B cell (primary cell): Measurements from ENCODE around the gene ABCC9. TPM values are rescaled to one million over a fixed set of nuclear protein-coding genes. Genes with fewer than 3 reads are reported as not detected.

ENCODE experiments used
- ATAC-seq: fragments of 200-7000 bp; cut with Tn5 transposase; one replicate; pipeline ENCODE4 v1.10.0; 2021; ENCODE audit warnings: low read depth, mild to moderate bottlenecking, moderate number of reproducible peaks, moderate library complexity
- CTCF ChIA-PET: fragments of 350-600 bp; sonication (Branson Sonifier 250); formaldehyde crosslinking; loops from one replicate; lab custom pipeline; 2021; ENCODE audit warnings: antibody characterized with exemption, inconsistent platforms; lab: Charles Lee
- POLR2A ChIA-PET: fragments of 350-600 bp; sonication (Branson Sonifier 250); formaldehyde crosslinking; loops from one replicate; lab custom pipeline; 2021; ENCODE audit warnings: antibody characterized with exemption; lab: Charles Lee
- DNase-seq: peaks from one replicate; pipeline ENCODE4 v3.0.0; 2013
- H2AFZ ChIP-seq: 2 replicates; pipeline ENCODE4 v1.6.1; 2012; ENCODE audit warnings: mild to moderate bottlenecking, low read depth, low read length; ENCODE audit not compliant: insufficient read depth, poor library complexity, severe bottlenecking
- H3K27ac ChIP-seq, 2 donors: 1 replicate in 1 of 2; 2 replicates in 1 of 2; pipeline ENCODE4 v1.5.1; 2012 to 2013; ENCODE audit warnings: low read length in 2 of 2, mild to moderate bottlenecking in 2 of 2, moderate library complexity in 1 of 2
- H3K27me3 ChIP-seq, 4 experiments: fragments of 200-600 bp in 1 of 4; sonication (generic) in 1 of 4; replicated peaks in 1 of 4; 1 replicate in 2 of 4; 2 replicates in 2 of 4; pipeline versions ENCODE4 v1.6.1 to v1.7.0; 2013 to 2016; ENCODE audit warnings: low read length in 3 of 4, mild to moderate bottlenecking in 2 of 4, mixed read lengths in 1 of 4, moderate library complexity in 1 of 4; ENCODE audit not compliant: insufficient read depth in 4 of 4, control insufficient read depth in 3 of 4; ENCODE audit errors: control extremely low read depth in 1 of 4
- H3K36me3 ChIP-seq, 2 experiments: replicated peaks in 1 of 2; 1 replicate in 1 of 2; 2 replicates in 1 of 2; pipeline versions ENCODE4 v1.6.1 to v1.7.1; 2013; ENCODE audit warnings: low read length in 1 of 2; ENCODE audit not compliant: insufficient read depth in 2 of 2, control insufficient read depth in 1 of 2; ENCODE audit errors: control extremely low read depth in 1 of 2, extremely low read depth in 1 of 2
- H3K4me1 ChIP-seq, 2 donors: fragments of 200-600 bp in 1 of 2; sonication (generic) in 1 of 2; 1 replicate in 1 of 2; 2 replicates in 1 of 2; pipeline versions ENCODE4 v1.5.1 to v1.6.1; 2013 to 2017; ENCODE audit warnings: low read length in 2 of 2; ENCODE audit not compliant: control insufficient read depth in 2 of 2, insufficient read depth in 2 of 2
- H3K4me2 ChIP-seq: replicated peaks from 2 replicates; pipeline ENCODE3; 2012; ENCODE audit warnings: mild to moderate bottlenecking, low read depth, low read length; ENCODE audit not compliant: poor library complexity, severe bottlenecking
- H3K4me3 ChIP-seq, 5 experiments: fragments of 200-600 bp in 1 of 5; sonication (generic) in 1 of 5; 1 replicate in 3 of 5; 2 replicates in 2 of 5; pipeline versions ENCODE4 v1.5.1 to v1.7.0; 2011 to 2016; ENCODE audit warnings: low read length in 4 of 5, mild to moderate bottlenecking in 4 of 5, low read depth in 2 of 5, control low read depth in 1 of 5, moderate library complexity in 1 of 5; ENCODE audit not compliant: insufficient read depth in 1 of 5; ENCODE audit errors: control extremely low read depth in 1 of 5, extremely low read depth in 1 of 5
- H3K79me2 ChIP-seq: fragments of 200-600 bp; sonication (generic); one replicate; pipeline ENCODE4 v1.6.0; 2016; ENCODE audit warnings: low read length; ENCODE audit not compliant: control insufficient read depth, insufficient read depth
- H3K9ac ChIP-seq: fragments of 200-600 bp; sonication (generic); 2 replicates; pipeline ENCODE4 v1.6.1; 2017; ENCODE audit warnings: mild to moderate bottlenecking, low read length, moderate library complexity
- H3K9me3 ChIP-seq, 3 donors: one replicate each; pipeline versions ENCODE4 v1.6.1 to v1.7.1; 2013; ENCODE audit warnings: low read length in 2 of 3; ENCODE audit not compliant: control insufficient read depth in 2 of 3, insufficient read depth in 1 of 3; ENCODE audit errors: control extremely low read depth in 1 of 3
- H4K20me1 ChIP-seq: 2 replicates; pipeline ENCODE4 v1.6.0; 2012; ENCODE audit warnings: mild to moderate bottlenecking, low read length; ENCODE audit not compliant: insufficient read depth, control insufficient read depth, poor library complexity, severe bottlenecking
- H3K27ac Mint-ChIP-seq: one replicate; pipeline ENCODE4 v1.8.0; 2021; ENCODE audit warnings: mixed read lengths
- H3K27me3 Mint-ChIP-seq: one replicate; pipeline ENCODE4 v1.8.0; 2021; ENCODE audit warnings: mixed read lengths
- H3K4me1 Mint-ChIP-seq: one replicate; pipeline ENCODE4 v1.8.0; 2021; ENCODE audit warnings: mixed read lengths
- H3K4me3 Mint-ChIP-seq: one replicate; pipeline ENCODE4 v1.8.0; 2021; ENCODE audit warnings: mixed read lengths
- H3K9me3 Mint-ChIP-seq: one replicate; pipeline ENCODE4 v1.8.0; 2022; ENCODE audit warnings: mixed read lengths; ENCODE audit not compliant: insufficient read depth
- CTCF ChIP-seq: fragments of 200-600 bp; IDR thresholded peaks from one replicate; pipeline ENCODE4 v1.8.0; 2022; ENCODE audit warnings: antibody characterized with exemption, mild to moderate bottlenecking
- EZH2 ChIP-seq: IDR thresholded peaks from 2 replicates; pipeline ENCODE4 v1.6.1; 2012; ENCODE audit warnings: borderline replicate concordance, low read depth, mild to moderate bottlenecking, moderate library complexity, low read length; ENCODE audit not compliant: insufficient read depth, poor library complexity, severe bottlenecking
- intact Hi-C: fragments of 100-400 bp; cut with micrococcal nuclease; formaldehyde crosslinking; loops from one replicate; pipeline ENCODE4 v1.10.0; 2022
- polyA plus RNA-seq: library from polyadenylated mRNA; depleted of rRNA; stranded (reverse); fragments of >200 nt; gene quantifications from 2 replicates; pipeline ENCODE4 v1.2.3, GENCODE V29; 2012
- total RNA-seq, 2 donors: library from RNA; stranded (reverse); fragments of 120-200 nt in 1 of 2; gene quantifications; 1 replicate in 1 of 2; 2 replicates in 1 of 2; pipeline versions ENCODE4 v1.2.3 to v1.2.4, GENCODE V29; 2013 to 2022

The ABCC9 gene
- total and polyA plus RNA-seq, 2 donors (not counting 1 experiment from before 2014, with no cell fraction given) = not detected

GRCh38 chr12:21809100-21809499 is 132.1 kb downstream of the ABCC9 start:
- Mint-ChIP-seq H3K4me1 (no peaks in the 10 kb centered on the region), H3K27me3 (no peaks in the 10 kb centered on the region), H3K27ac (no peak overlapping the region), H3K4me3 (no peak overlapping the region), H3K9me3 (peaks cover 3% of the 10 kb centered on the region)
- intact Hi-C loops = no loop called here
- H4K20me1 ChIP-seq = no peaks in the 10 kb centered on the region
- DNase-seq = no peak
- H3K4me3 ChIP-seq = no peak overlapping the region
- ChIA-PET CTCF (no interaction called here), POLR2A (no interaction called here)
- TF ChIP-seq EZH2 = no peak
- TF ChIP-seq CTCF = no peak
- no peaks in the 10 kb centered on the region for H3K4me1 ChIP-seq
- H3K9me3 ChIP-seq = peaks cover 0 to 2% (median 0%) of the 10 kb centered on the region in 3 donors
- no peak overlapping the region for H3K4me2 ChIP-seq
- no peaks in the 10 kb centered on the region for H3K79me2 ChIP-seq
- no peak for ATAC-seq
- no peaks in the 10 kb centered on the region for H3K27me3 ChIP-seq
- no peak overlapping the region for H2AFZ ChIP-seq
- H3K27ac ChIP-seq = no peak overlapping the region
- no peak overlapping the region for H3K9ac ChIP-seq
- no peaks in the 10 kb centered on the region for H3K36me3 ChIP-seq

DNA sequence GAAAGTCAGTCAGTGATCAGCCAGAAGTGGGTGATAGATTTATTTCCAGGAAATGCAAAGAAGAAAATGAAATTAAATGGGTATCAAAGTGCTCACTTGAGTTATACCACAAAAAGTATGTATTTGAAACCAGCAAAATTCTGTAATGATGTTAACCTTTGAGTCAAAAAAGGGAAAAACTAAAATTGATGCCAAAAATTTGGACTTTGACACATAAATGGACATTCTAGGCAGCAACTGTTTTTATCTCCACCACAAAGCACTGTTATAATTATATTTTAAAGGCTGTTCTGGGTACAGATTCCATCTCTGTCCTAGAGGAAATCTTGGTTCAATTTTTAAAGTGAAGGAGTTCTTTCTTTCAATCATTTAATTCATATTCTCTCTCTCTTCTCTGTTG is 135.0 kb downstream of the ABCC9 start:
- Mint-ChIP-seq H3K4me1 (no peaks in the 10 kb centered on the region), H3K27me3 (no peaks in the 10 kb centered on the region), H3K4me3 (no peak overlapping the region), H3K27ac (no peak overlapping the region), H3K9me3 (peaks cover 3% of the 10 kb centered on the region)
- ChIA-PET POLR2A (no interaction called here), CTCF (no interaction called here)
- no peaks in the 10 kb centered on the region for H3K79me2 ChIP-seq
- no peaks in the 10 kb centered on the region for H3K36me3 ChIP-seq
- H3K4me3 ChIP-seq = no peak overlapping the region
- H3K4me2 ChIP-seq = no peak overlapping the region
- H3K9ac ChIP-seq = no peak overlapping the region
- intact Hi-C loops = no loop called here
- ATAC-seq (no peak), DNase-seq (no peak)
- no peak for TF ChIP-seq CTCF
- TF ChIP-seq EZH2 = no peak
- no peaks in the 10 kb centered on the region for H3K4me1 ChIP-seq
- H4K20me1 ChIP-seq = no peaks in the 10 kb centered on the region
- H3K27ac ChIP-seq = no peak overlapping the region
- H3K9me3 ChIP-seq = peaks cover 0 to 2% (median 0%) of the 10 kb centered on the region in 3 donors
- H2AFZ ChIP-seq = no peak overlapping the region
- H3K27me3 ChIP-seq = no peaks in the 10 kb centered on the region
